Activated naive CD8-positive, alpha-beta T cell treated with anti-CD3 and anti-CD28 coated beads, Interleukin-2, amount 10 ng/mL, durations not matched to agents 7 days and 5 days (primary cell): ENCODE data around the gene AQP5. TPM values are rescaled to one million over a fixed set of nuclear protein-coding genes. Genes with fewer than 3 reads are reported as not detected.
"Not testable (repeated sequence)": the region's sequence is repeated elsewhere in the genome, so short reads cannot be mapped to it uniquely, and the experiment has no call there.

Experiments
- ATAC-seq: fragments of 150-1000 bp; cut with Tn5 transposase; one replicate; pipeline ENCODE4 v1.10.0; 2021; ENCODE audit warnings: low read depth, moderate library complexity
- POLR2A ChIA-PET: fragments of 350-600 bp; sonication (Branson Sonifier 250); formaldehyde crosslinking; loops from one replicate; lab custom pipeline; 2021; ENCODE audit warnings: antibody characterized with exemption; lab: Charles Lee
- DNase-seq: peaks from one replicate; pipeline ENCODE4 v3.0.0; 2021
- H3K27ac Mint-ChIP-seq: one replicate; pipeline ENCODE4 v1.8.0; 2022; ENCODE audit warnings: mild to moderate bottlenecking, mixed read lengths
- H3K27me3 Mint-ChIP-seq: one replicate; pipeline ENCODE4 v1.8.0; 2022; ENCODE audit warnings: mild to moderate bottlenecking, moderate library complexity, mixed read lengths
- H3K36me3 Mint-ChIP-seq: one replicate; pipeline ENCODE4 v1.8.0; 2021; ENCODE audit warnings: mild to moderate bottlenecking, mixed read lengths
- H3K4me1 Mint-ChIP-seq: one replicate; pipeline ENCODE4 v1.8.0; 2021; ENCODE audit warnings: mixed read lengths
- H3K4me3 Mint-ChIP-seq: one replicate; pipeline ENCODE4 v1.8.0; 2022; ENCODE audit warnings: mild to moderate bottlenecking, moderate library complexity, mixed read lengths
- H3K9me3 Mint-ChIP-seq: one replicate; pipeline ENCODE4 v1.8.0; 2021; ENCODE audit warnings: mixed read lengths
- total RNA-seq, 2 experiments: library from RNA; stranded (reverse); gene quantifications; one replicate each; pipeline ENCODE4 v1.2.3, GENCODE V29; 2021

AQP5 gene
- total RNA-seq, 2 experiments from 2014 or later = not detected

DNA sequence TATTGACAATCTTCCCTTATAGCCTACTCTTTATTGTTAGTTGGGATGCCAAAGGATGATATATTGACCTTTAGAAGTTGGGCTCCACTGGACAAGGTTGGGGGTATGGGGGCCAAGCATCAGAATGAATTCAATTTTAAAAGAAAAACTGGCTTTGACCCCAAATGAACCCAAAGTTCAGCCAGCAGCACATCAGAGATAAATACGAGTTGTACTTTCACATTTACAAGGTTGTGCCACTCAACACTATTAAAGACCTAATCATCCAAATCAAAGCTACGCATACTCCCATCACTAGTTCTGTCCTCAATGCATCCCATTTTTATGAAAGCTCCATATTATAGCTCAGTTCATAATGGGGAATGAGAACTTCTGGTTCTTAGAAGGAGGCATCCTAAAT, 27.7 kb downstream of the AQP5 start:
- H3K27me3 Mint-ChIP-seq, ATAC-seq, POLR2A ChIA-PET, DNase-seq, H3K27ac Mint-ChIP-seq, H3K4me1 Mint-ChIP-seq, H3K4me3 Mint-ChIP-seq, H3K9me3 Mint-ChIP-seq: not testable (repeated sequence)
- peaks cover 46% of the 10 kb centered on the region for H3K36me3 Mint-ChIP-seq

DNA sequence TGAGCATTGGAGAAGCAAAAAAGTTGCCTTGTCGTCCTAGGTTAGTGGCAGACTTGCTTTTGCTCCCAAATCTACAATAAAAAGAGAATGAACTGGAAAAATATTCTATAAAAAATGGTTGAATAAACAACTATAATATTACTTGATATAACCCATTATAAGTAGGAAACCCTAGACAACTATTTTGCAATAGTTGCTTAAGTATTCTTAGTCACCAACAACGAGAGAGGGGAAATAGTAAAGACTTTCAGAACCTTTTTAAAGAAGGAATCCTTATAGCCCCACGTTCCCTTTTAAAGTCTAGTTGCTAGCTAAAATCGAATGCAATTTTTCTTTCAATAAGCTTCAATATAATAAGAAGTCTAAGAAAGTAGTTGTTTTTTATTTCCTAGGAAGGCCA, 28.6 kb downstream of the AQP5 start:
- peaks cover 51% of the 10 kb centered on the region for H3K36me3 Mint-ChIP-seq
- no peak for DNase-seq
- no peaks in the 10 kb centered on the region for H3K9me3 Mint-ChIP-seq
- no peak overlapping the region for H3K4me3 Mint-ChIP-seq
- H3K27ac Mint-ChIP-seq = no peak overlapping the region
- no peaks in the 10 kb centered on the region for H3K4me1 Mint-ChIP-seq
- POLR2A ChIA-PET = no interaction called here
- no peaks in the 10 kb centered on the region for H3K27me3 Mint-ChIP-seq
- ATAC-seq = no peak

DNA sequence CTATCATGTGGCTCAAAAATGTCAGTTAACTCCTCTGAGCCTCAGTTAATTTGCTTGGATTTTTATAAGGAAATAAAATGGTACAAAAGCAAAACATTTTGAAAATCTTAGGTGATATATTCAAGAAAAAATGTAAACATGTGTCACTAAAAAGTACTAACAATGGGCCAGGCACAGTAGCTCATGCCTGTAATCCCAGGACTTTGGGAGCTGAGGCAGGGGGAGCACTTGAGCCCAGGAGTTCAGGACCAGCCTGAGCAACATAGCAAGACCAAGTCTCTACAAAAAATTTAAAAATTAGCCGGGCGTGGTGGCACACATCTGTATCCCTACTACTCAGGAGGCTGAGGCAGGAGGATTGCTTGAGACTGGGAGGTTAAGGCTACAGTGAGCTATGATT, 36.8 kb downstream of the AQP5 start:
- Mint-ChIP-seq H3K4me3 (no peak overlapping the region), H3K27ac (no peak overlapping the region), H3K9me3 (no peaks in the 10 kb centered on the region), H3K4me1 (peaks cover 2% of the 10 kb centered on the region), H3K36me3 (peaks cover 43% of the 10 kb centered on the region), H3K27me3 (no peaks in the 10 kb centered on the region)
- no peak for DNase-seq
- no peak for ATAC-seq
- POLR2A ChIA-PET = no interaction called here

DNA sequence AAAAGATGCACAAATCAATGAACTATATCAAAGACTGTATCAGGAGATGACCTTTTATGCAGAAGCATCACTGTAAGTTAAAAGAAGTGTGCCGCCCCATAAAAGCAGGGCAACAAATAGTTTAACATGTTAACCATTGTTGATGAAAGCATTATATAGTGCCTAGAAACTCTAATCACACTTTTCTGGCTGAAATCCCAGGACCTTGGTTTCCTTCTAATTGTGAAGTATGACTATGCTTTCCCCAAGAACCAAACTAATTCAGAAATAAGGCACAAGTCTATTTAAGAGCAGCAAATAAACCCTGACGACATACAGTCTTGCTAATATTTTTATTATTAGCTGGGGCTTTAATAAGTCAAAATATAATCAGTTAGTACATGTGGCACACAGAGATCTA, 41.9 kb downstream of the AQP5 start:
- Mint-ChIP-seq H3K9me3 (no peaks in the 10 kb centered on the region), H3K4me1 (peaks cover 3% of the 10 kb centered on the region), H3K27ac (no peak overlapping the region), H3K4me3 (no peak overlapping the region), H3K36me3 (peaks cover 24% of the 10 kb centered on the region), H3K27me3 (no peaks in the 10 kb centered on the region)
- no peak for DNase-seq
- ATAC-seq = no peak
- POLR2A ChIA-PET = no interaction called here

DNA sequence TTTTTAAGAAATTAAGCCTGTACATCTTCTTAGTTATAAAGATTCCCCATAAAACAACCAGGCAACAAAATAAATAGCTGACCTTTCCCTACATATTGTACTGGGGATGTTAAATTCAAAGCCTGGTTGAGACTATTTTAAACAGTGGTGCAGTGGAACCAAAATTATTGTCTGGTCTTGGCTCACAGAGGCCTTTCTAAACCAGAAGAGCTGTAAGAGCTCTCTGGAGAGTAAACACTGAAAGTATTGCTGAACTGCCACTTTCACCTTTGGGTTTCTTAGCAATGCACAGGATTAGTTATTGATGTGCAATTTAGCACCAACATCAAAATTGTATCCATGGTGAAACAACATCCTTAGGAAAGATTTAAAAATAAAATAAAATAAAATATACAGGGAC, 43.0 kb downstream of the AQP5 start:
- peaks cover 24% of the 10 kb centered on the region for H3K36me3 Mint-ChIP-seq
- no peak overlapping the region for H3K27ac Mint-ChIP-seq
- no peaks in the 10 kb centered on the region for H3K9me3 Mint-ChIP-seq
- H3K4me3 Mint-ChIP-seq = no peak overlapping the region
- H3K27me3 Mint-ChIP-seq = no peaks in the 10 kb centered on the region
- H3K4me1 Mint-ChIP-seq = peaks cover 3% of the 10 kb centered on the region
- ATAC-seq = no peak
- POLR2A ChIA-PET = no interaction called here
- DNase-seq = no peak

DNA sequence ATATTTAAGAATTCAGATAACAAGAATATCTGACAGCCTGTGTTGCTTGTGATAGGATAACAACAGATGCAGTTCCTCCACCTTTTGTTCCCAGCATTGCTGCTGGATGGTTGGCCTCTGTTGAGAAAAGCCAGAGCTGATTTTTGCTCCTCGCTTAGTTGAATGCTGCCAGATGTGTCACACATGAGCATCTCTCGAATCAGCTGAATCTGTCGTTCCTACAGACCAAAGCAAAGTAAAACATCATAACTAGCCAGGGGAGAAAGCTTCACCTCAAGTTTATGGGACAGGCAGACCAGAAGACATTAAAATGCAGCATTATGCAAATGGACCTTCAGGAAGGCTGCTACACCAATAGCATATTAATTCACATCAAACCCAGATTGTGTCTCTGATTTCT, 43.5 kb downstream of the AQP5 start:
- Mint-ChIP-seq H3K27me3 (no peaks in the 10 kb centered on the region), H3K27ac (no peak overlapping the region), H3K36me3 (peaks cover 25% of the 10 kb centered on the region), H3K4me1 (peaks cover 3% of the 10 kb centered on the region), H3K9me3 (no peaks in the 10 kb centered on the region), H3K4me3 (no peak overlapping the region)
- no peak for DNase-seq
- no peak for ATAC-seq
- POLR2A ChIA-PET = interaction anchor here (1.3 kb wide), 1 partner anchor 20 kb away, joined by 3 read pairs; the partner anchor contains the start of gene RACGAP1

DNA sequence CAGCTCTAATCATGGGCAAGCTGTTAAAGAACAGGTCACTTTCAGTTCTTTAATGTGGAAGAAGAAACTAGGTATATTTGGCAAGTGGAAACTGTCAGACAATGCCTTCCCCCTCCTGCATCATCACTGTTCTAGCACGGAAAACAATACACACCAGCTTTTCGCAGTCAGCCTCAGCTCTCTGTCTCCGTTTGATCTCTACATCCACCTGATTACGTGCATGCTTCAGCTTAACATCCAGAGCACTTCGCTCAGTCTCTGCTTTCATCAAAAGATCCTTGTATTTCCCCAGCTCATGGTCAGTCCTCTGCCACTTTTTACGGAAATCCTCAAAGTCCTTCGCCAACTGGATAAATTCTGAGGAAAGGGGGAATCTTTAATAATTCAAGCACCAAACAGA, 44.6 kb downstream of the AQP5 start:
- Mint-ChIP-seq H3K27ac (no peak overlapping the region), H3K36me3 (peaks cover 25% of the 10 kb centered on the region), H3K9me3 (no peaks in the 10 kb centered on the region), H3K27me3 (no peaks in the 10 kb centered on the region), H3K4me1 (peaks cover 3% of the 10 kb centered on the region), H3K4me3 (no peak overlapping the region)
- ATAC-seq (no peak), DNase-seq (no peak)
- POLR2A ChIA-PET = interaction anchor here (1.3 kb wide), 1 partner anchor 19 kb away, joined by 3 read pairs; the partner anchor contains the start of gene RACGAP1

DNA sequence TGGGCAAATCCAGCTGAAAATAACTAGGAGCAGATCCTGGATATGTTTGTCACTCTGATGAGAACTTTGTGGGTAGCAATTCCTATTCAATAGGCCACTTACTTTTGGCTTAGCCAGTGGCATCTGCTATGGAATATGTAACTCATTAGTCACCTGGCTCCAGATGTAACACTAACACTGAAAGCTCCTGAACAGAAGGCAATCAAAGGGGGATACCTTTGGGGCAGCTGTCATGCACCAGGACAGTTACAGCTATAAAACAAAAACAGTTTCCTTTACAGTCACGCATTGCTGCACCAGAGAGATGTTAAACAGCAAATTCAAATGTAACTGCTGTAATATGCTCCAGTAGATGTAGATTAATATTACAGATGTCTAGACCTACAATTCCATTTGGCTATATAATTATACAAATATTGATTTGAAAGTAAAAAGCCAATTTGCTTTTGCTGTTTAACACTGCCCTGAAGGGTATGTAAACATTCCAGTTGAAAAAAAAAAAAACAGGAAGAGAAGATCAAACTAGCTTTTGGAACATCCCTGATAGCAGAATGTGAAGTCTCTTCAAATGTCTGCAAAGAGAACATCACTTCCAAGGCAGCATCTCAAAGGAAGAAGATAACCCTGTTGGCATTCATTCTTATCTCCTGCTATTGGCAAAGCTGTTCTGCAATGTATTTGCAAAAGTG, 45.2 kb downstream of the AQP5 start:
- H3K4me1 Mint-ChIP-seq = peaks cover 3% of the 10 kb centered on the region
- ATAC-seq = no peak
- H3K27me3 Mint-ChIP-seq = no peaks in the 10 kb centered on the region
- H3K9me3 Mint-ChIP-seq = no peaks in the 10 kb centered on the region
- H3K4me3 Mint-ChIP-seq = no peak overlapping the region
- no peak overlapping the region for H3K27ac Mint-ChIP-seq
- POLR2A ChIA-PET = no interaction called here
- H3K36me3 Mint-ChIP-seq = peaks cover 24% of the 10 kb centered on the region
- DNase-seq = no peak

DNA sequence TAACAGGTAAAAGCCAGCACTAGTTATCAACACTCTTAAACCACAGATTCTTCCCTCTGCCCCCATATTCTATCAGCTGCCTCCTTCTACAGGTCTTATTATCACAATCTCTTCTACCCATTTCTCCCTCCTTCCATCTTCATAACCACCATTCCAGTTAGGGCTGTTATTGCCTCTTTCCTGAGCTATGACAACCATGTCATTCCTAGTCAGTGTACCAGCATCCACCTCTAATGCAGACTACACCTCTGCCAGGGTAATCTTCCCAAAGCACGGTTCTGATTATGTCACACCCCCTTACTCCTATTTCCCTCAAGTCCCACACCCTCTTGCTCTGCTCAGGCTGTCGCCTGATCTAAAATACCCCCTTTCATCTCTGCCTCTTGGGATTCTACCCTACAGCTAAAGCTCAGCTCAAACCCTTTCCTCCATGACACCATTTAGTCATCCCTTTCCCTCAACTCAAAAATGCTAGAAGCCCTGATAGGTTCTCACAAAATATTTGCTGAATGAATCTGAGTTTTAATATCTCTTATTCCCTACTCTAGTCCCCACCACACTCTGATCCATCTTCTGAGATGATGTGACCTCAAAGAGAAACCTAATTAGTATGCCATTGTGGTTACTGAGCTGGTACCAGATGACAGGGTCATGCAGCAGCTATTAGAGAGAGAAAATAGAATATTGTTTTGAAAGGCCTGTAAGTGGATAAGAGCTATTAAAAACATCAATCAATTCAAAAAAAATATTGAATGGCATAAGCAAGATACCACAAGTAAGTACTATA, 51.9 kb downstream of the AQP5 start:
- Mint-ChIP-seq H3K27ac (peak overlapping the region; percentile 30), H3K27me3 (no peaks in the 10 kb centered on the region), H3K9me3 (no peaks in the 10 kb centered on the region), H3K4me1 (peaks cover 11% of the 10 kb centered on the region), H3K4me3 (no peak overlapping the region), H3K36me3 (peaks cover 31% of the 10 kb centered on the region)
- no peak for DNase-seq
- ATAC-seq = no peak
- POLR2A ChIA-PET = interaction anchor here (1.2 kb wide), 1 partner anchor 12 kb away, joined by 7 read pairs; the partner anchor contains the start of gene RACGAP1

DNA sequence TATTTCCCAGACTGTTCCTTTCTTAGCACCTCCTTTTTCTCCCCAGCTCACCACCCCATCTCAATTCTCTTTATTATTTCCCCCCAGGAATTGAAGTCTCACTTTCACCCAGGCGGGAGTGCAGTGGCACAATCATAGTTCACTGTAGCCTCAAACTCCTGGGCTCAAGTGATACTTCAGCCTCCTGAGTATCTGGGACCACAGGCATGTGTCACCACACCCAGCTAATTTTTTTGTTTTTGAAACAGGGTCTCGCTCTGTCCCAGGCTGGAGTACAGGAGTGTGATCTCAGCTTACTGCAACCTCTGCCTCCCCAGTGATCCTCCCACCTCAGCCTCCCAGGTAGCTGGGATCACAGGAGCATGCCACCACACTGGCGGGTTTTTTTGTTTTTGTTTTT, 52.7 kb downstream of the AQP5 start:
- H3K36me3 Mint-ChIP-seq = peaks cover 36% of the 10 kb centered on the region
- ATAC-seq = no peak
- POLR2A ChIA-PET = interaction anchor here (1.2 kb wide), 1 partner anchor 11 kb away, joined by 7 read pairs; the partner anchor contains the start of gene RACGAP1

More for the DNA sequence above, 52.7 kb downstream of the AQP5 start:
- peaks cover 16% of the 10 kb centered on the region for H3K4me1 Mint-ChIP-seq
- no peaks in the 10 kb centered on the region for H3K9me3 Mint-ChIP-seq
- H3K27ac Mint-ChIP-seq = no peak overlapping the region
- H3K4me3 Mint-ChIP-seq = no peak overlapping the region
- no peaks in the 10 kb centered on the region for H3K27me3 Mint-ChIP-seq
- no peak for DNase-seq

Other genes starting within 250 kb of the AQP5 start
- gene TMBIM6, start 220.3 kb upstream of the AQP5 start, total RNA-seq = 100 to 1,000 TPM; 426 to 431 TPM
- 10 to 100 TPM; 10.3 to 11.0 TPM for gene NCKAP5L, start 133.5 kb upstream of the AQP5 start, total RNA-seq
- 10 to 100 TPM in 1 of 2 experiments, 1 to 10 TPM in 1; 9.3 to 11.4 TPM for gene BCDIN3D, start 118.8 kb upstream of the AQP5 start, total RNA-seq
- under 1 TPM in 1 of 2 experiments, not detected in 1; 0.22 TPM for gene FAIM2, start 58.0 kb upstream of the AQP5 start, total RNA-seq
- not detected for gene AQP2, start 11.1 kb upstream of the AQP5 start, total RNA-seq
- not detected for gene AQP6, start 11.1 kb downstream of the AQP5 start, total RNA-seq
- 100 to 1,000 TPM; 132 to 135 TPM for gene RACGAP1, start 63.6 kb downstream of the AQP5 start, total RNA-seq
- 10 to 100 TPM; 31.3 to 33.3 TPM for gene ASIC1, start 95.7 kb downstream of the AQP5 start, total RNA-seq
- gene SMARCD1, start 123.5 kb downstream of the AQP5 start, total RNA-seq = 10 to 100 TPM; 57.2 to 68.1 TPM
- under 1 TPM; 0.33 to 0.91 TPM for gene GPD1, start 142.1 kb downstream of the AQP5 start, total RNA-seq
- gene COX14, start 150.4 kb downstream of the AQP5 start, total RNA-seq = 10 to 100 TPM; 47.5 to 54.2 TPM
- gene CERS5, start 205.5 kb downstream of the AQP5 start, total RNA-seq = 10 to 100 TPM; 47.1 to 53.0 TPM